ENCODE data around the gene NXPH1.

Gene NXPH1

DNA sequence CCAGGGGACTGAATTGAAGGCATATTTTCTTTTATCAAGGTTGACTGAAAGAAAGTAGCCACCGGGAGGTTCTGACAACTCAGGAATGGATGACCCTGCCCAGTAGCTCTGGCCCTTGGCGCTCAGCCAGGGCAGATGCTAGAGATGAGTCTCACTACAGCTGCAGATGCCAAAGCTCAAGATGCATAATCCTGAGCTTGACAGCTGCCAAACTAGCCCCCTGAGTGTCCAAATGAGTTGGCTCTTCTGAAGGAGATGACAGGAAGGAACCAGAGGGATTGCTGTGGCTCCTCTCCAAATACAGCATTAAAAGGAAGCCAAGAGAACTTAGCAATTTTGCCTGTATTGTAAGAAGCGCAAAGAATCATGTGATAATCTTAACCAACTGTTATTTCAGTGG lies 78.4 kb downstream of the NXPH1 start:
- no peak for DNase-seq

DNA sequence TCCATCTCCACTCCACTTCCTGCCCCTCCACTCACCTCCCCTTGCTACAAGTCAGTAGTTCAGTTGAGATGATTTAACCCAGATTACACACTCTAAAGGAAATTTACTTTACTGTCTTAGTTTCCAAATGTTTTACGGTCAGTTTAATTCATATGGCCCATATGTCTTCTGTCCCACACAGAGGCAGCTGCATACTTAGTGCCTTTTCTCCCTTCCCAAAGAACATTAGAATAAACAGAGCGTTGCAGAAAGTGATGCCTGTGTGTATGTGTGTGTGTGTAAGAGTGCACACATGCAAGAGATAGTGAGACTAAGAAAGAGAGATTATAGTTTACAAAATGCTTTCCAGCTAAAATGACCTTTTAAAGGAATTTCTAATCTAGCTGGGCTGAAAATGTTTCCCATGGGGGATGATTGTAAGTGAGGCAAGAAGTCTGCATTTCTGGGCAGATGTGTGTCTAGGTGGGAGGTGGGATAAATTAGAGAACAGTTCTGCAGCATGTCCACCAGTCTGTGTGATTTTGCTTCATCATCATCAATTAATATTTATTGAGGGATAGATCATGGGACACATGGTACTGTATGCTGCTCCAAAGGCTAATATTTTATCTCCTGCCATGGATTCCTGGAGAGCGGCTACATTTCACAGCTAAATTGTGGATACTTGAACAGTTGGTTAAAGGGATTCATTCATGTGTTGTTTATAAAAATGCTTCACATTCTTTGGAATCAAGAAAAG lies 81.5 kb downstream of the NXPH1 start:
- DNase-seq = no peak

DNA sequence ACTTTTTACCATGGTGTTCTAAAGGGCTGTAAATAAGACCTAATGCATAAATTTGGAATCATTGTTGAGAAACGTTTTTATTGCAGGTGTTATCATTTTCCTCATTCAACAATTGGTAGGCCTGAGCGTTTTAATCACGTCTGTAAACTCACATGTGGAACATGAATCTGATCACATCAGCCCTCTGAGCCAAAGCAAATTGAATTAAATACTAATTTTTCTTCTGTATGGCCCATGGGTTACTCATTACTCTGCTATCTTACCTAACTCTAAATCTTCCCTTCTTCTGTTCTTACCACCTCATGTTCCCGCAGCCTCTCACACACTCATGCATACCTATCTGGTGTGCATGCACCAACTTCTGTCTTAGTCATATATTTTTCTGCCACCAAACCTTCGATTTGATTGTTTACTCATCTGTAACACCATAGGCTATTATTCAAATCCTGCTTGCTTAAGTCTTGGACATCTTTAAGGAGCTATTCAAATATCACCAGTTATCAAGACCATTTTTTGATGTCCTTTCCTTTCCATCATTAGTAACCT lies 82.3 kb downstream of the NXPH1 start:
- no peak for DNase-seq

DNA sequence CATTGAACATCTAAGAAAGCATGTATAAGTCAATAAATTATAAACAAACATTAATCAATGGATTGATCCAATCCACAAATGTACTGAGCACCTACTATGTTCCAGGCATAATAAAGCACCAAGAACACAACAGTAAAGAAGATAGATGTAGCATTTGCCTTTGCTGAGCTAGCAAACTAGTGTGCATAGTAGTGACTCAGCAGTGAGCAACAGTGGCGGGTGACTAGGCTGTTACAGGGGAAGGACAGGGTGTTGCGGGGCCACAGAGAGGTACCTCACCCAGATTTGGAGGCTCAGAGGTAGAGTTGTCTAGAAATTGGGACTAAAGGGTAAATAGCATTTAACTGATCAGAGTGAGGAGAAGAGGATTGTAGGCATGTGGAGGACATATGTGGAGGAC lies 83.6 kb downstream of the NXPH1 start:
- DNase-seq = no peak

DNA sequence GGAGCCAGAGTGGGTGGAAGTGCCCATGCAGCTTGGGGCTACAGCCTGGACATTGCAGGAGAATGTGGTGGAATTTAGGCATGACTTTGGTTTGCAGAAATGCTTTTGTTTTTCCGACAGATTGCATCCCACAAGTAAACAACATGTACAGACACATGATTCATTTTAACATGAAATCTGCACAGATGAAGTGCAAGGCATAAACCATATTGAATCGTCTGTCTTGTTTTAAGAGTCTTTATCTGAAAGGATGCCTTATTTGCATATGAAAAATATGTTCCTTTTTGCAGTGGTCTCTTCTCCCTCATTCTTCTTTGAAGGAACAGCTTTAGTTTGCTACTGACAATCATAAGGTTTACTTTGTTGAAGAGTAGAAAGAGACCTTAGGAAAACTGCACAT lies 94.9 kb downstream of the NXPH1 start:
- DNase-seq = no peak

DNA sequence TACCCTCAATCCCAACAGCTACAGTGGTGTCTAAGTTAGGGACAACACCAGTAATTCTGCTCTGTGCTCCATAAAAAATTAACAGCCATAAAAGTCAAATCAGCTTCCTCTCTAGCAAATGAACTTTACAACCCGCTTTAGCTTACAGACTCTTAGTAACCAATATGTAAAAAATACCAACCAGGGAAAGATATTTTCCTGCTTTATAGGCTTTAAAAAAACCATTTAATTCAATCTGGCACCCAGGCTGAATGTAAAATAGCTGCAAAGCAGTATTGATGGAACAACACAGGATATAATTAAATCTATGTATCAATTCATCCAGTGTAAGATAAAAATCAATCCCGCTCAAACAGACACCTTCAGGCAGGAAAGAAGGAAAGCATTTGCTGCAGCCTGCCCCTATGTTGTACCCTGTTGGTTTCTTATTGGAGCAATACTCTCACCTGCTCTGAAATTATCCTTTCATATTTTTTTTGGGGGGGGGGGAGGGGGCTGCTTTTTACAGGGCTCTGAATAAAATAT lies 98.6 kb downstream of the NXPH1 start:
- DNase-seq = no peak

DNA sequence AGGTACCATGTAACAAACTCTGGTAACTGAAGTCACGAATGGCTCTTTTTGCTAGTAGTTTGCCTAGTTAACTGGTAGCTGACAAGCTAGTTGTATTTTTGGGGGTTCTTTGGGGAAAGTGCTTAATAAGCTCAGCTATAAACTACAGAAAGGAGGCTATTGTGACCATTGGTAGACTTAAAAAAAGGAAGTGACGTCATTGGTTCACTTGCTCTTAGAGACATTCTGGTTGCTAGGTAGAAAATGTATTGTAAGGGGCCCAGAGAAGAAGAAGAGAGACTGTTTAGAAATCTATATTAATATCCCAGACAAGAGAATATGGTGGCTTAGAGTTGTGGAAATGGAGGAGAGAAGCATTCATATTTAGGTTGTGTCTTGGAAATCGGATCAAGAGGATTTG lies 103.0 kb downstream of the NXPH1 start:
- DNase-seq = no peak

DNA sequence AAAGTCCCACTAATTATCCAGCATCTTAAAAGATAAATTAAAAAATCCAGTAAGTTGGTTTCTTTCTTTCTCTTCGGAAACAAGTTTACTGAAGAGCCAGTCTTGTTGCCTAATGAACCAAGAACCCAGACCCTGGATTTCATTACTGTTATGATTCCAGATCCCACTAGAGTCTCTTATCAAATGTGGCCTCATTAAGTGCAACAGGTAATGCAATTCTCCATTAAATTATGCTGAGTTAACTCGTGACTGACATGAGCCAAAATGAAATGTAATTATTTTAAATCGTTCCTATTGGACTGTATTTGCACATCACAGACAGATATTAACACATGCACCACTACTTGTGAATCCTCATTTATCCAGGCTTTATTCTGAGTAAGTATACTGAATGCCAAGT lies 115.6 kb downstream of the NXPH1 start:
- DNase-seq = no peak

DNA sequence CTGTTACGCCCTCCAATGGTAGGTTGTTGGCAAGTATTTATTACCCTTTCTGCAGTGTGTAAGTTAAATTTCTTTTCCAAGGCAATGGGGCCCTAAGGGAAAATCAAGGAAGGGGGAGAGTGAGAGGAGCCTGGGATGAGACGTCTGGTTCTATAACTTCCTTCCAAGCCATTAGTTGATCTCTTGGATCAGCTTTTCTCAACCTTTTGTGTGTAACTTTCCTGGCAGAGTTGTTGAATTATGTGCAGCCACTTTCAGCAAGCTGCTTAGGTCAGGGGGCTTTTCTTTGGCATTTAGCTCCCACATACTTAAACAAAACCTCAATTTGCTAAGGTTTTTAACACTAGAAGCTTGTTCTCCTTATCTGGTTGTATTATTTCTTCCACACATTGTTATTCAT lies 127.1 kb downstream of the NXPH1 start:
- no peak for DNase-seq

DNA sequence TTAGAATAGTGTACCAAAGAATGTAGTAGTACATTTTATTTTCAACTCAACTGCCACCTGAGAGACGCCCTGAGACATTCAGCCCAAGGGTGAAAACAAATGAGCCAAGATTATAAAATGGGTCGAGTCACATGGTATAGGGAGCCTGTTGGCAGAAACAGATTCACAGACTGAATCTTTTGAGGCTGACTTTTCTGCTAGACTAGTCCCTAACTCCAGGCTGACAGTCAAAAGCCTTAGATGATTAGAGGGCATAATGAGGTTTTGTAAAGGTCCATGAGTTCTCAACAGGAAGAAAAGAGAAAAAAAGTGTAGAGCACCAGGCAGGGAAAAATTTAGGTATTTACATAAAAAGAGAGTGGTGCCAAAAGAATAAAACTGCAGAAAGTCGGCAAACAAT lies 128.0 kb downstream of the NXPH1 start:
- DNase-seq = no peak

DNA sequence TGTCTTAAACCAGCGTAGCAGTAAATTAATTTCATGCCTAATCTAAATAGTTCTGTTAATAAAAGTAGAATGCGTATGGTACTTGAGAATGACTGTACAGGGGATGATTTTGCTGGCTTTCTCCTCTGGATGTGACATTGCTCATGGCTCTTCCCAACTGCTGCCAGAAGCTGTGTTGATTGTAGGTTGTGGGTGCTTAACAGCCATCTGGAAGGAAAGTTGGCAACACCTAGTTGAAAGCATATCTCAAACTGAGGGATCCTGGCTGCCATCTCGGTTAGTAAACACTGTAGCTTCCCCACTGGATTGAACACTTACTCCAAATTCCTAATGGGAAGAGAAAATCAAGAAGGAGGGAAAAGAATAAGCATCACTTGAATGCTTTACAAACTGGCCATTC lies 130.9 kb downstream of the NXPH1 start:
- DNase-seq = no peak

DNA sequence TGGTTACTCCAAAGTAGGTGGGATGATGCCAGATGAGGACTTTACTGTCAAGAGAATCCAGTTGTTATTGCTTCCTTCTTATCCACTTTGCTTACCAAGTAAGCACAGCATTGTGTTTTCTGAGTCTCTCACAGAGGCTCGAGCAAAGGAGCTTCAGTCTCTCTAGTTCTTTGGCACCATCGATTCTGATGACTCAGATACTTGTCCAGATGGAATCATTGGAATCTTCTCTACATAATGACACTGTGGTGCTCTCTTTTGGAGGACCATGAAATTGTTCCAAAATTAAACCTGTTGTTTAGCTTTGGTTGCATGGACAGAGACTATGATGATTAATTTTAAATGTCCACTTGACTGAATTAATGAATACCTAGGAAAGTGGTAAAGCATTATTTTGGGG lies 132.6 kb downstream of the NXPH1 start:
- no peak for DNase-seq

DNA sequence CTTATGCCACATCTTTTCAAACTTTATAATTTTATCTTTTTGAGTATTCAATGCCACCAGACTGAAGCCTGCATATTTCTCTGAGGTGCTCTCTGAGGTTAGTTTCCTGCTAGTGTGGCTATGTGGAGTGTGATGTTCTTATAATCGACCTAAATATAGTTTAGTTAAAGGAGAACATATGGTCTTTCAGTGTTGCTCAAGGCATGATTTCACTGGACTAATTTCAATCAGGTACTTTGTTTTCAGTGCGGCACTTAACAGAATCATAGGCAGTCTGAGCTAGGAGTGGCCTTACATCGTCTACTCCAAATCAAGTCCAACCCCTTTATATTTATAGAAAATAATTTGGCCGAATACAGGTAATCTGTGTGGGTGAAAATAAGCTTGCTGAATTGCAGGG lies 134.2 kb downstream of the NXPH1 start:
- no peak for DNase-seq

DNA sequence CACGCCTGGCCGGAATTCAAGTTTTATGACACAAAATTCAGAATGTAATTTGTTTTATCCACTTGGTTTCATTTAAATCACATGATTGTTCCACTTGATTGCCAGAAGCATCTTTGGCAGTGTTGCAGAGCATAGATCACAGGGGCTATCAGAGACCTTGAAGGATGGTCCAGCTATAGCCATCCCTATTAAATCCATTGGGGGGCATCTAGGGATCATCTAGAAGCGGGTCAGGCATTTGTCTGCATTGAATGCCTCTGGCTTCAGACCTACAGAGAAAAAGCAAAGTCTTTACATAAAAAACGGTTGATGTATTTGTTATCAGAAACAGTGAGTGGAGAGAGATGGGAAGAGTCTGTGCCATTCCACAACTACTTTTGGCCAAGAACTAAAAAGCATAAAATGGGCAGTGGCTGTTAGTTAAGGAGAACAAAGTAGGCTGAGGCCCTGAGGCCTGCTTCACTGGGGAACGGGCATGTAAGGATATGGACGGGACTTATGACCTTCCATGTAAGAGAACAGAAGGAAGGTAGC lies 146.3 kb downstream of the NXPH1 start:
- no peak for DNase-seq

DNA sequence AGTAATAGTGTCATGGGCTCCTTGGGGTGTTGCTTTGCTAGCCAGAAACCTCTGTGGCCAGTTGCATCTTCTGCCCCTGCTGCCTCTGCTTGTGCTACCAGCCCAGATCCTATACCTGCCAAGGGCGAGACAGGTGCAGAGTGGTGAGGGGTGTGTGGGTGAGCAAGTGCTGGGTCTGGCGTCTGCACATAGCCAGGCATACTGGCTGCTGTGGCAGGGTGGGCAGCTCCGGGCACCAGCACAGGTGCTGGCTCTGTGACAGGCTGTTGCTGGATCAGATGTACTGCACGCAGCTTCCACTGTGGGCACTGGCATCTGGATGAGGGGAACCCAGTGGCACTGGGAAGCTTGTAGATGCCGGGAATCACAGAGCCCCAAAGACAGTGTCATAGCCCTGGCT lies 148.4 kb downstream of the NXPH1 start:
- no peak for DNase-seq

DNA sequence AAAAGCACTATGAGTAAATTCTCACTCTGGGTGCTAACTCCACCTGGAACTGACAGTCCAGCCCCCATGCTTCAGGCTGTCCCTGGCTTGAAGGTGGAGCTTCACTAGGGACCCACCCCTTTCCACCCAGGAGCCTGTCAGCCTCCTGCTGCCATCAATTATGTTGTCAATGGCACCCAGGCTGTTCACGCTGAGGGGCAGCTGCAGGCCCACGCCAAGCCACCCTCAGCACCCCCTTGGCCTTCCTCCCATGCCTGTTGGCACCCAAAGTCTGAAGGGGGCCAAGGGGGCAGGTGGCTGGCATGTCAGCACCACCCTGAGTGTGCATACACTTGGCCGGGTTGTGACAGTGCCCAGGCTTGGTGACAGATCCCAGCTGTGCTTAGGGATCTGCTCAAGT lies 149.3 kb downstream of the NXPH1 start:
- DNase-seq = no peak

DNA sequence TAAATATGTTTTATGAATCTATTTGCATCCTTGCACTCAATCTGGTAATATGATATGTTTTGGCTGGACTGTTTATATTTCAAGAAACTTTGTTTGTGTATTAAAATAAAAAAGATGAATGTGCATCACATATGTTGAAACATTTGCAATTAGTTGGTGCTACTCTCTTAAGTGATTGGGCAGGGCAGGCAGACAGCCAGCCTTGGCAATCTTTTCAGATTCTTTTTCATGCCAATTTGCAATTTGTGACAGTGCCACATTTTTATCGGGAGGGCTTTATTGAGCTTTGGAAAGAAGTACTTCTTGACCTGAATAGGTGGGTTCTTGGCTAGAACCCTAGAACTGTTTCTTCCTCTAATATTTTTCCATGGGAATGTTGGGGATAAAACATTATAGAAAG lies 152.2 kb downstream of the NXPH1 start:
- DNase-seq = no peak

DNA sequence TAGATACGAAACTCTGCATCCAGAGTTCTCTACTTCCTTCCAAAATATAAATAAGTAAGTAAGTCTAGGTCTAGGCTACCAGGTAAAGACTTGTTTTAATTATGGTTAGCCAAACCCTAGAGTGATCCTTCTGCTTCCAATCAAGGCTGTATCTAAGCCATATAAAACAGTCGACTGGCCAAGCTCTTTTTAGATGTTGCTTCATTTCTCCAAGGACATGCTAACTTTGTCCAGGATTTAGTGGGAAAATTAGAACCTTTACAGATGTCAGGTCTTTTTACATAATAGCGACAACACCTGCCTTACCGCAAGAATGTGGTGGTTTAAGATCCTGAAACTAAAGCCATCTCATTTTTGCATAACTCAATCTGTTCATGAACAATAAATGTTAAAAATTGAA lies 156.8 kb downstream of the NXPH1 start:
- DNase-seq = no peak

DNA sequence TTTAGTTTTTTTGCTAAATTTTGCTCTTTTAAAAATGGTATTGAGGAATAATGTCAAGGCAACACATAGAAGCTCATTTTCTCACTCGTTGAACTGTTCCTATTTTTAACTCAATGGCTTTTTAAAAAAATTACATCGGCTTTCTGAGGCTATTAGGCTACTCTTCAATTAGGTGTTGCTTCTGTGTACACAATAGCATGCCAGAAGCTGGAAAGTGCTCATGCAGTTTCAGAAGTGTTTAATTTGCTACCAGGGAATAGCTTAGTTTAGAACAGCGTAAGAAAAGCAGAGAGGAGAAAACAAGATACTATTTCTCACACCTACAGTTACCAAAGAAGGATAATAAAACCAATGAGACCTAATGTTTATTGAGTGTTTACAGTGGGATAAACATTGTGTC lies 157.4 kb downstream of the NXPH1 start:
- DNase-seq = no peak

DNA sequence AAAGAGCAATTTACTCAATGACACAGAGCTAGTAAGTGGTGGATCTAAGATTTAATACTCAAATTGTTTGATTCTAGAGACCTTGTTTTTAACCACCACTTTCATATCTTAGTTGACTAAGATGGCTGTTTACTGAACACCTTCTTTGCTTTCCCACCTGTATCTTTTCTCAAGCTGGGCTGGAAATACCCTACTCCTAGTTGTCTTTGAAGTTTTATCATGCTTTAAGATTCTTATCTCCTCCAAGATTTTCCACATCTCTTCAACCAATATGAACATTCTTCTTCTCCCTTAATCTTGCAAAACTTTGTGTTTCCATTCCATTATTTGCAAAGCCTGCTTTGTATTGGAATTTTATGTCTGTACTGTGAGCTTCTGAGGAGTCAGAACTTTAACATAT lies 157.9 kb downstream of the NXPH1 start:
- DNase-seq = no peak

DNA sequence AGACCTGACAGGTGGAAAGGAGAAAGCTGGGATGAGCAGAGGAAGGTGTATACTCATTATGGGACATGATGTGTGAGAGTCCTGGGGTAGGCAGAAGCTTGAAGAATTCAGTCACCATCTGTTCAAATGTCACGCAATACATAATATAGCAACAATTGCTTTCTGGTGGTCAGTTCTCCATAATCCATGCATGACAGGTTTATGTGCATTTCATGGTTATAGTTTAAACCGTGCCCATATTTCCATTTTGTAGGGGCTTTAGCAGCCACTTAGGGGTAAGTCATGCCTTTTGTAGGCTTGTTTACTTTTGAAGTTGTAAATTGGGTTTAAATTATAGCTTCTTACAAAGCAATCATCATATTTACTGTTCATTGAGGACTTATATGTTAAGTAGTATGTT lies 158.8 kb downstream of the NXPH1 start:
- DNase-seq = no peak

DNA sequence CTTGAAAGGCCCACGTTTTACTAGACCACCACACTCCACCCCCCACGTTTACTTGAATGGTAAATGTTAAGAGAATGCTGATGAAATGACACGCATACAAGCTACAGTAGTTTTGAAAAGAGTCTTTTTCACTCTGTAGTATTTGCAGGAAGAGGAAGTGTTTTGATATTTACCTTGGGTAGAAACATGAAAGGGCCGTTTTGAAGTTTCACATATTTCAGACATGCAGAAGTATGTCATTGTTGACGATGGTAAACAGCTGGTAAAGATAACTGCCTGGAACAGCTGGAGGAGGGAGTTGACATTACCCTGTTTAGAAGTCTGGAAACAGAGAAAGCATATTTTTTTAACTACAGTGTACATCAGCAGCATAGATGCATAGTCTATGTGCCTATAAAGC lies 160.7 kb downstream of the NXPH1 start:
- DNase-seq = no peak

DNA sequence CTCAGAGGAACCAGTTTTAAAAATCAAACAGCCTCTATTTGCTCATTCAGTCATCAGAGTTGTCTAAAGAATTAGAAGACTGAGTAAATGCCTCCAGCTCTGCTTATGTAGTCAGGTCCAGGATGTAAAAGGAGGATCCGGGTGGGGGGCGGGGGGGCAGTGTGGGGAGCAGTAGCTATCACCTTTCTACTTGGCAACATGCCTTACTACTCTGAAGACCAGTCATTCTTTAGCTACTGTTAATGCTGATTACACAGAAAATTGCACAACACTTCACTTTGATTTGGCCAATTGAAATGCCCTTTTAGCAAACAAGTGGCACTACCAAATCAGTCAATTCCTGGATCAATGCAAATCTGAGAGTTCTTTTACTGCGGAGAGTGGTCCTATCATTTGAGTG lies 164.2 kb downstream of the NXPH1 start:
- DNase-seq = no peak

DNA sequence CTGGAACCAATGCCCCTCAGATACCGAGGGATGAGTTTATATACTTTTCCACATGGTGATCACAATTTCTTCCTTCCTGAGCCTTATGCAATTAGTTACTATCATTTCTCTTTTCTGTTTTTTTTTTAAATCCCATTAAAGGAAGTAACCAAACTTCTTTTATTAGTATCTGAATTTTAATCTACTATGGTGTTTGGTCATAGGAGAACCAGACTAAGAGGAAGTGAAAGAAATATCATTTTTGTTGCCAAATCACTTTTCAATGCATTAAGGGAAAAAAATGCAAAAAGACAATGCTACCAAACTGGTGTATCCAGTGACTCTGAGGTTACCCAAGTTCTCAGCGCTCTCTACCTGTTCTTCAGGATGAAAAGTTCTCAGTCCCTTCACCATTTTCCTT lies 167.7 kb downstream of the NXPH1 start:
- no peak for DNase-seq

DNA sequence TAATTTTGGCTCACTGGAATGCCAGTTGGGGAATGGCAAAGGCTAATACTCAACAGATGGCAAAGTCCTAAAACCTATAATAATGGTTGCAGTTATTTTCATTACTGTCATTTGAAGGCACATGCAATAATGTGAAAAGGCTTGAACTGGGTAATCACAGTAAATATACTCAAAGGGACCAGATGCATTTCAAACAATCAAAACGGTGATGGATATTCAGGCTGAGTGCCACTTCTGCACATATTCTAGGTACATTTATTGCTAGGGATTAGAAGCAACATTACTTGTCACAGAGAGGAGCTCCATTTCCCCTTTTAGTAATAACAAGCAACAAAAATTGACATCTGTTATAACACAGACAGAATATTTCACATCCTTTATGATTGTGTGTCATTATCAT lies 171.8 kb downstream of the NXPH1 start:
- no peak for DNase-seq

Measured in activated CD4-positive, CD25-positive, alpha-beta regulatory T cell treated with anti-CD3 and anti-CD28 coated beads, Interleukin-2, amount 50 U/mL, for 72 hours (primary cell).